Thyroid gland (tissue), 4 donors: ENCODE results near the gene MOSPD3. TPM values are rescaled to one million over a fixed set of nuclear protein-coding genes. Genes with fewer than 3 reads are reported as not detected.

Experiments used
- DNase-seq, 2 donors: peaks; one replicate each; pipeline ENCODE4 v3.0.0-alpha.2; 2019
- H3K27ac ChIP-seq, 3 donors: fragments of 200-600 bp; sonication (generic); 1 replicate in 2 of 3; 2 replicates in 1 of 3; pipeline ENCODE4 v1.5.1; 2016 to 2019; ENCODE audit warnings: mild to moderate bottlenecking in 1 of 3, moderate library complexity in 1 of 3
- H3K27me3 ChIP-seq: fragments of 200-600 bp; sonication (generic); one replicate; pipeline ENCODE4 v1.5.1; 2019
- H3K36me3 ChIP-seq, 2 donors: fragments of 200-600 bp; sonication (generic); one replicate each; pipeline ENCODE4 v1.5.1; 2016 to 2019
- H3K4me1 ChIP-seq, 2 donors: fragments of 200-600 bp; sonication (generic); one replicate each; pipeline ENCODE4 v1.5.1; 2017 to 2019
- H3K4me3 ChIP-seq, 3 donors: fragments of 200-600 bp; sonication (generic); replicated peaks in 1 of 3; 1 replicate in 2 of 3; 2 replicates in 1 of 3; pipeline ENCODE4 v1.5.1; 2016; ENCODE audit warnings: mild to moderate bottlenecking in 1 of 3
- H3K9me3 ChIP-seq: fragments of 200-600 bp; sonication (generic); one replicate; pipeline ENCODE4 v1.5.1; 2017
- CTCF ChIP-seq, 6 experiments: fragments of 200-600 bp in 3 of 6; fragments of 450-650 bp in 3 of 6; sonication (generic) in 3 of 6; IDR thresholded peaks; one replicate each; pipeline ENCODE4 v1.5.1; 2016 to 2019; ENCODE audit warnings: antibody characterized with exemption in 6 of 6, mild to moderate bottlenecking in 2 of 6, inconsistent platforms in 1 of 6, moderate library complexity in 1 of 6
- POLR2A ChIP-seq, 2 donors: fragments of 450-650 bp; IDR thresholded peaks; one replicate each; pipeline ENCODE4 v1.6.1; 2017; ENCODE audit warnings: antibody characterized with exemption in 2 of 2, mild to moderate bottlenecking in 2 of 2, moderate library complexity in 1 of 2
- WGBS, 2 donors: methylation state at CpG; one replicate each; pipeline ENCODE4 v1.1.5; 2017; 5-methylcytosine and 5-hydroxymethylcytosine counted together
- intact Hi-C: fragments of 100-400 bp; cut with DNase I; formaldehyde crosslinking; loops from one replicate; pipeline ENCODE4 v1.15.1; 2023
- total RNA-seq, 4 donors: library from RNA; depleted of rRNA; stranded (reverse); fragments of >200 nt; gene quantifications; one replicate each; pipeline ENCODE4 v1.2.3, GENCODE V29; 2016

MOSPD3 gene
- total RNA-seq, 4 donors from 2014 or later = 9.1 to 22.7 (median 12.3) TPM

- Histone ChIP-seq H3K27me3 (peaks cover 7% of the 10 kb centered on the region), H3K9me3 (no peaks in the 10 kb centered on the region), H3K4me1 (peaks cover 6 to 8% of the 10 kb centered on the region in 2 donors), H3K36me3 (no peaks in the 10 kb centered on the region), H3K4me3 (peak overlapping the region in 1 of 3 donors; percentile 36), H3K27ac (no peak overlapping the region)
- intact Hi-C loops = no loop called here
- DNase-seq = peak; percentile 23 to 29
- TF ChIP-seq POLR2A (IDR thresholded peaks at IDR 0.05) (no peak), CTCF (IDR thresholded peaks at IDR 0.05) (peak in 1 of 6 experiments; percentile 22)
- 5 to 8% methylated on average over 24 to 28 of the region's 72 CpGs for WGBS, 2 donors
These were observed 20.8 kb downstream of the MOSPD3 start for GRCh38 chr7:100632951-100633717.

- Histone ChIP-seq H3K27ac (no peak overlapping the region), H3K36me3 (no peaks in the 10 kb centered on the region), H3K4me3 (no peak overlapping the region), H3K9me3 (no peaks in the 10 kb centered on the region), H3K4me1 (no peaks in the 10 kb centered on the region), H3K27me3 (no peaks in the 10 kb centered on the region)
- WGBS, 2 donors = 76% methylated on average over 17 of the region's 17 CpGs
- no peak for DNase-seq
- TF ChIP-seq CTCF (IDR thresholded peaks at IDR 0.05) (no peak), POLR2A (IDR thresholded peaks at IDR 0.05) (no peak)
- intact Hi-C loops = no loop called here
These were observed 27.7 kb downstream of the MOSPD3 start for GRCh38 chr7:100639995-100640516.

GRCh38 chr7:100640517-100641440 is 28.4 kb downstream of the MOSPD3 start:
- Histone ChIP-seq H3K27me3 (no peaks in the 10 kb centered on the region), H3K4me1 (no peaks in the 10 kb centered on the region), H3K36me3 (no peaks in the 10 kb centered on the region), H3K27ac (no peak overlapping the region), H3K4me3 (no peak overlapping the region), H3K9me3 (no peaks in the 10 kb centered on the region)
- no peak for TF ChIP-seq POLR2A (IDR thresholded peaks at IDR 0.05)
- TF ChIP-seq CTCF (IDR thresholded peaks at IDR 0.05) = no peak
- 69 to 70% methylated on average over 17 to 19 of the region's 24 CpGs for WGBS, 2 donors
- DNase-seq = no peak
- intact Hi-C loops = no loop called here

- no peak for DNase-seq
- Histone ChIP-seq H3K4me1 (no peaks in the 10 kb centered on the region), H3K4me3 (no peak within 1 kb of the TSS), H3K27me3 (no peaks in the 10 kb centered on the region), H3K36me3 (no peaks in the 10 kb centered on the region), H3K27ac (no peak within 1 kb of the TSS), H3K9me3 (no peaks in the 10 kb centered on the region)
- intact Hi-C loops = no loop called here
- WGBS, 2 donors = 56 to 60% methylated on average over 10 of the region's 10 CpGs
- TF ChIP-seq POLR2A (IDR thresholded peaks at IDR 0.05) (no peak), CTCF (IDR thresholded peaks at IDR 0.05) (no peak)
These were observed 29.1 kb downstream of the MOSPD3 start, which contains the start of gene TFR2 for GRCh38 chr7:100641463-100641859. TSS of gene TFR2 (minus strand) at chr7:100641552. CDS start at chr7:100641509, 43 bp downstream.
